ENCODE data around the gene ANKRD11. TPM values are rescaled to one million over a fixed set of nuclear protein-coding genes. Genes with fewer than 3 reads are reported as not detected.
"Not testable (repeated sequence)": the region's sequence is repeated elsewhere in the genome, so short reads cannot be mapped to it uniquely, and the experiment has no call there.

ANKRD11 gene
- polyA plus RNA-seq, 3 donors = 98.3 to 127 (median 111) TPM

GRCh38 chr16:89443727-89444084, 46.7 kb downstream of the ANKRD11 start:
- DNase-seq (ENCODE audit: extremely low read depth in 1 of 11, low read depth in 9 of 11, low spot score in 4 of 11) = no peak

DNA sequence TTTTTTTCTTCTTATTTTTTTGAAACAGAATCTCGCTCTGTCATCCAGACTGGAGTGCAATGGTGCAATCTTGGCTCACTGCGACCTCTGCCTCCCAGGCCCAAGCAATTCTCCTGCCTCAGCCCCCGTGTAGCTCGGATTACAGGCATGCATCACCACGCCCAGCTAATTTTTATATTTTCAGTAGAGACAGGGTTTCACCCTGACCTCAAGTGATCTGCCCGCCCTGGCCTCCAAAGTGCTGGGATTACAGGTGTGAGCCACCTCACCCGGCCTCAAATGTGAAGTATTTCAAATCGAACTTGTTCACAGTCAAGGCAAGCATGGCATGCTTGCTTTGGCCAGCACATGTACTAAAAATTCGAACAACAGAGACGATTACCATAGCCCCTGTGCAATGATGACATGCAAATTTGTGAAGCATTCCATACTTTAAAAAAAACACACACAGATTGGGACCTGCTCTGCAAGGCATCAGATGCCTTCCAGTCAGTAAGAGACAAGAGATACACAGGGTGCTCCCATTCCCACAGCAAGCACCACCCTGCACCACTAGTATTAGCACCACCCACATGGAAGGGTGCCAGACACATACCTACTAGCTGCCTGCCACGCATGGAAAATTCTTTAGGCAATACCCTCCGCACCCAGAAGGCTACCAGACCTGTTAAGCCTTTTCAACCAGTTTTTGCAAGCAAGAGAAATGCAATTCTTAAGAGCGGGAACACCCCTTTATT, 47.2 kb downstream of the ANKRD11 start:
- DNase-seq (ENCODE audit: extremely low read depth in 1 of 11, low read depth in 9 of 11, low spot score in 4 of 11) = peak in 6 of 11 donors; percentile 33 to 73 (median 49)

DNA sequence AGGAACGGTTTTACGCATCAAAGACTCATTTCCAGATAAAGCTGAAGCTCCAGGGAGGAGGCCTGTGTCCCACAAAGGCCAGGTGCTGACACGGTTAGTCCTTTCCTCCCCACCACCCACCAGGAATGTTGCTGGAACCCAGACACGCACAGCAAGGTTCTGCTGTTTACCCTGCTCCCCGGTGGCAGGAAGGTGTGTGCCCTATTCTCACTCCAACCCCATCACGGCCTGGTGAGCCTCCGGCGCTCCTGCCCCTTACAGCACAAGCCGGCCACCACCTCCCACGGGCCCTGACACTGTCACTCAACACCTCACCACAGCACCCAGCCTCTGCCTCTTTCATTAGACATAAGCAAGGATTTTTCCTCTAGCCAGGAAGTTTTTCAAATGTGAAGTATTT, 47.8 kb downstream of the ANKRD11 start:
- no peak for DNase-seq (ENCODE audit: extremely low read depth in 1 of 11, low read depth in 9 of 11, low spot score in 4 of 11)

GRCh38 chr16:89439659-89440058, 50.7 kb downstream of the ANKRD11 start:
- DNase-seq (ENCODE audit: extremely low read depth in 1 of 11, low read depth in 9 of 11, low spot score in 4 of 11) = no peak

- DNase-seq (ENCODE audit: extremely low read depth in 1 of 11, low read depth in 9 of 11, low spot score in 4 of 11) = no peak
Observed at GRCh38 chr16:89437991-89438390, 52.4 kb downstream of the ANKRD11 start.

DNA sequence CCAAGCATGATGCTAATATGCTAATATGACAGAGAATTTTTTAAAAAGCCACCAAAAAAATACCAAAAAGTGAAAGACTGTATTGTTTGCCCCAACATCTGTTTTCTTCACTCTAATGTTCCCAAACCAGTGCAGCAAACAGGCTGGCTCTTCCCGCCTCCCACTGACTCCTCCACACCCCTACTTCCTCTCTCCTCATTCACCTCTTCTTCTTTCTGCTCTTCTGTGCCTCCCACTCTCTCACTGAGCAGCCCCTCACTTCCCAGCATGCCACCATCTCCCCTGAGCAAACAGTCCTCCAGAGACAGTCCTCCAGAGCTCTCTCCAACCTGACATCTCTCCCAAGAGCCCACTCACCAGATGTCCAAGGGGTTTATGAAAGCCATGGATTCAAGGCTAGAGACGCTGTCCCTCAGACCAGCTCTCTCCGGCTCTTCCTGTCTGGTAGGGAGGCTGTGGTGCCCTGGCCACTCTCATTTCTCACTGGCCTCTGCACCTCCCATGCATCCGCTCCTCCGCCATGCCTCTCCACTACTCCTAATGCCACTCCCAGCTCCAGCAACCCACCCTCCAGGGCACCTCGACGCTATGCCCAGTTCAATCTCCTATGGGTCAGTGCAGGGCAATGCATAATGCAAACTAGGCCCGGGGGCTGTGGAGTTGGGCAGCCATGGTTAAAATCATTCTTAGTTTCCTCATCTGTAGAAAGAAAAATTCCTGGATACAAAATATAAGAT, 52.9 kb downstream of the ANKRD11 start:
- DNase-seq (ENCODE audit: extremely low read depth in 1 of 11, low read depth in 9 of 11, low spot score in 4 of 11) = no peak

DNA sequence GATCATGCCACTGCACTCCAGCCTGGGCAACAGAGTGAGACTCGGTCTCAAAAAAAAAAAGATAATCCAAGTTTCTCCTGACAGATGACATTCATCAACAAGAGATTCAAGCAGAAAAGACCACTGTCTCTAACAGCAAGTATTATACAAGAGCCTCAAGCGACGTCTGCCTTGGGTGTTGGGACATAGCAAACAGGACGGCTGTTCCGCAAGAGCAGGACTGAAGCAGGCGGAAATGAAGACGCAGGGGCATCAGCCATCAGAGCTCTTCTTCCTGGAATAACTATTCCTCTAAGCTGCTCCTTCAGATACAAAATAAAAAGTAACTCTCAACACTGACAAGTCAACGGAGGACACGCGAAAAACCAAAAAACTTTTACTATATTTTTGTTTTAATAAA, 54.0 kb downstream of the ANKRD11 start:
- no peak for DNase-seq (ENCODE audit: extremely low read depth in 1 of 11, low read depth in 9 of 11, low spot score in 4 of 11)

DNA sequence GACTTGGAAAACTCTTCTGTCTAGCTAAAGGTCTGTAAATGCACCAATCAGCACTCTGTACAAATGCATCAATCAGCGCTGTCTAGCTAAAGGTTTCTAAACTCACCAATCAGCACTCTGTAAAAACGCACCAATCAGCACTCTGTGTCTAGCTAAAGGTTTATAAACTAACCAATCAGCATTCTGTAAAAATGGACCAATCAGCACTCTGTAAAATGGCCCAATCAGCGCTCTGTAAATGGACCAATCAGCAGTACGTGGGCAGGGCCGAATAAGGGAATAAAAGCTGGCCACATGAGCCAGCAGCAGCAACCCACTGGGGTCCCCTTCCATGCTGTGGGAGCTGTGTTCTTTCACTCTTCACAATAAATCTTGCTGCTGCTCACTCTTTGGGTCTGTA, 55.3 kb downstream of the ANKRD11 start:
- not testable (repeated sequence) for DNase-seq (ENCODE audit: extremely low read depth in 1 of 11, low read depth in 9 of 11, low spot score in 4 of 11)

- DNase-seq (ENCODE audit: extremely low read depth in 1 of 11, low read depth in 9 of 11, low spot score in 4 of 11) = no peak
Observed at GRCh38 chr16:89434490-89434889, 55.9 kb downstream of the ANKRD11 start.

GRCh38 chr16:89433363-89433984, 56.9 kb downstream of the ANKRD11 start:
- DNase-seq (ENCODE audit: extremely low read depth in 1 of 11, low read depth in 9 of 11, low spot score in 4 of 11) = not testable (repeated sequence)

- DNase-seq (ENCODE audit: extremely low read depth in 1 of 11, low read depth in 9 of 11, low spot score in 4 of 11) = no peak
Observed at GRCh38 chr16:89431630-89432029, 58.7 kb downstream of the ANKRD11 start.

DNA sequence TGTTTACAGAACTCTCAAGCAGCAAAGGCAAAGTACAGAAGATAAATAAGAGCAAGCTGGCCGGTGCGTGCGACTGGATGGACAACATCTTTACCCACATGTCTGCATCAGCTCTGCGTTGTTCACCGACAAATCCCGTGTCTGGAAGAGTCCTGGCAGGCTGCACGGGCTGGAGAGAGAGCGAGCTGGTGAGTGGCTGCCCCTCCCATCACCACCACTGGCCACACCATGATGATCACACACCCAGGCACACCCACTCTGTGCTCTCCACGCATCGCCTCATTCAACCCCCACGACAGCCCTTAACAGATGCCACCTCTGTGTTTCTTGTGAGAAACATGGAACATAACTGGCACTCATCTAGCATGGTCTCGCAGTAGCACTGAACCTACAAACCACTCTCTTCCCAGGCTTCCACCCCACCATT, 59.2 kb downstream of the ANKRD11 start:
- no peak for DNase-seq (ENCODE audit: extremely low read depth in 1 of 11, low read depth in 9 of 11, low spot score in 4 of 11)

DNA sequence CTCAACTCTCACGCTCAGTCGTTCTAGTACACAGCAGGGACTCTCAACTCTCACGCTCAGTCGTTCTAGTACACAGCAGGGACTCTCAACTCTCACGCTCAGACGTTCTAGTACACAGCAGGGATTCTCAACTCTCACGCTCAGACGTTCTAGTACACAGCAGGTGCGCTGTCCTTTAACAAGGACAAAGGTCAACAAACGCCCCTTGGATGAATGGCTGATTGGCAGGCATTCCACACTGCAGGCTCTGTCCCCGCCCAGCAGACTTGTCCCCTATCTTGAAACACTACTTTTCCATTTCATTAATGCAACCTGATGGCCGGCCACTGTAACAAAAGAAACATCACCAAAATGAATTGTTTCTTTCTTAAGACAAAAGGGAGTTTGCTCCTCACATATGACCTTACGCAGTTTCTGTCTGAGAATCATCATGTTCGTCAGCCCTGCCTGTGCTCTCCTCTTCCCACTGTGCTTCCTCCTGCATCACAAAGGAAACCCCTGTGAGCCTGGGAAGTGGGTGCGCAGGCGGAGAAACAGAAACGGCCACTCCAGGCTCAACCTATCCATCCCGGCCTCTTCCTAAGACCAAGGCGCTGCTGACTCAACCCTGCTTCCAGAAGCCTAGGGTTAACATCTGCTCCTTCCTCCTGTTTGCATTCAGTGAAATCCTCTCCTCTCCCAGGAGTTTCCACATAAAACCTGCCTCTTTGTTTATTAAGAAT, 59.8 kb downstream of the ANKRD11 start:
- no peak for DNase-seq (ENCODE audit: extremely low read depth in 1 of 11, low read depth in 9 of 11, low spot score in 4 of 11)

DNA sequence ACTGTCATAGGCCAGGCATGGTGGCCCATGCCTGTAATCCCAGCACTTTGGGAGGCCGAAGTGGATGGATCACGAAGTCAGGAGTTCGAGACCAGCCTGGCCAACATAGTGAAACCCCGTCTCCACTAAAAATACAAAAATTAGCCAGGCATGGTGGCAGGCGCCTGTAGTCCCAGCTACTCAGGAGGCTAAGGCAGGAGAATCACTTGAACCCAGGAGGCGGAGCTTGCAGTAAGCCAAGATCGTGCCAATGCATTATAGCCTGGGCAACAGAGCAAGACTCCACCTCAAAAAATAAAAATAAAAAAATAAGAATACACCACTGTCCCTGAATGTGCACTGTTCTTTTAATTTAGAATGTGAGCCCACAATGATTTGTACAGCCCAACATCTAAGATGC, 61.8 kb downstream of the ANKRD11 start:
- DNase-seq (ENCODE audit: extremely low read depth in 1 of 11, low read depth in 9 of 11, low spot score in 4 of 11) = not testable (repeated sequence)

DNA sequence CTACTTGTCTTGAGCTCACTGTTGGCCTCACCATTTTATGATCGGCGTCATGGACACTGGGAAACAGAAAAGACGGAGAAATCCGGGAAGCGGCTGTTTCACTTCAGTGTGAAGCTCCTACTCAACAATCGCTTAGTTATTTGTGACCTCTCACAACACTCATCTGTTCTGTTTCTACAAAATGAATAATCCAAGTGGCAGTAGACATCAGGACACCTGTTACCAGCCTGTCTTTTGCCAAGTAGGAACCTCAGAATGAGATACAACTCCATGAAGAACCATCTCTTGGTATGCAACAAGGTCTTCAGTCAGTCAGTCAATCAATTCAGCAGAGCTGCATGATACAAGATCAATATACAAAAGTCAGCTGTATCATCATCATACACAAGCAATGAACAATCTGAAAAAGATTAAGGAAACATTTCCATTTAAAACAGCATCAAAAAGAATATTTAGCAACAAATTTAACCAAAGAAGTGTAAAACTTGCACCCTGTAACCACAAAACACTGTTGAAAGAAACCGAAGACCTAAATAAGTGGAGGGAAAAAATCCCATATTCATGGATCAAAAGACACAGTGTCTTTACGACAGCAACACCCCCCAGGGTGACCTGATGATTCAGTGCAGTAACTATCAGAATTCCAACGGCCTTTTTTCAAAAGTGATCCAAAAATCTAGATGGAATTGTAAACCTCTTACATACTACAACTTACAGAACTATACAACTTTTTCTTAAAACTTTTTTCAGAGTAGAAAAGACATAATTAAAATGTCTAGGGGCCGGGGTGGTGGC, 63.4 kb downstream of the ANKRD11 start:
- DNase-seq (ENCODE audit: extremely low read depth in 1 of 11, low read depth in 9 of 11, low spot score in 4 of 11) = no peak

DNA sequence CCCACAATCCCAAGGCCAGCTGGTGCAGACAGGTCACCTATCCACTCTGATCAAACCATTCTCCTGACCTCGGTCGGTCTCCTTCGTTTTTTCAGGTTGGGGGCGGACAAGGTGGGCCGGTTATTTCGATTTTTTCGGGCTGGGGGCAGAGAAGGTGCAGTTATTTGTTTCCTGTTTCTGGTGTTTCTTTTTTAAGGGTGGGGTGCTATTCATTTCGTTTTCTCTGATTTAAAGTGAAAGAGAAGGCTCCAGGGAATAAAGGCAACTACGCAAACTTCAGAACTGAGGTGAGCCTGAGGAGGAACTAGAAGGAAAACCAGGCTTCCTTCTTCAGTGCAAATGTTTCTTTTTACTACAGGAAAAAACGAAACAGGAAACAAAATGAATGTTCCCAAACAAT, 64.8 kb downstream of the ANKRD11 start:
- no peak for DNase-seq (ENCODE audit: extremely low read depth in 1 of 11, low read depth in 9 of 11, low spot score in 4 of 11)

- no peak for DNase-seq (ENCODE audit: extremely low read depth in 1 of 11, low read depth in 9 of 11, low spot score in 4 of 11)
Observed at GRCh38 chr16:89423681-89424260, 66.6 kb downstream of the ANKRD11 start.

GRCh38 chr16:89422905-89423630, 67.3 kb downstream of the ANKRD11 start:
- DNase-seq (ENCODE audit: extremely low read depth in 1 of 11, low read depth in 9 of 11, low spot score in 4 of 11) = no peak
